Keratinocyte (primary cell): ENCODE results near the gene LIN7A. TPM values are rescaled to one million over a fixed set of nuclear protein-coding genes. Genes with fewer than 3 reads are reported as not detected.

Experiments used
- DNase-seq: peaks from one replicate; pipeline ENCODE4 v3.0.0-alpha.2; 2011; ENCODE audit warnings: low read depth, missing footprints, low spot score
- FAIRE-seq: peaks from 2 replicates; lab custom pipeline; 2011; peaks lifted over from hg19 to GRCh38; lab: Jason Lieb, UNC
- H2AFZ ChIP-seq: 2 replicates; pipeline ENCODE4 v1.6.0; 2012; ENCODE audit warnings: low read length, control low read depth, inconsistent platforms; ENCODE audit not compliant: control insufficient read depth
- H3K27ac ChIP-seq: 2 replicates; pipeline ENCODE4 v1.5.1; 2011; ENCODE audit warnings: low read length; ENCODE audit not compliant: control insufficient read depth, insufficient read depth
- H3K27me3 ChIP-seq: 3 replicates; pipeline ENCODE4 v1.6.0; 2011; ENCODE audit warnings: low read length; ENCODE audit not compliant: control insufficient read depth, insufficient read depth; ENCODE audit errors: extremely low read depth
- H3K36me3 ChIP-seq, 2 experiments: 2 replicates in 1 of 2; 3 replicates in 1 of 2; pipeline ENCODE4 v1.5.1; 2011; ENCODE audit warnings: low read length in 2 of 2, mild to moderate bottlenecking in 1 of 2; ENCODE audit not compliant: control insufficient read depth in 2 of 2, insufficient read depth in 2 of 2; ENCODE audit errors: extremely low read depth in 1 of 2
- H3K4me1 ChIP-seq: 3 replicates; pipeline ENCODE4 v1.5.1; 2011; ENCODE audit warnings: low read length; ENCODE audit not compliant: control insufficient read depth, insufficient read depth; ENCODE audit errors: extremely low read depth
- H3K4me2 ChIP-seq: 3 replicates; pipeline ENCODE4 v1.6.0; 2011; ENCODE audit warnings: low read depth, low read length; ENCODE audit not compliant: control insufficient read depth, insufficient read depth; ENCODE audit errors: extremely low read depth
- H3K4me3 ChIP-seq, 3 experiments: fragments of 200-600 bp in 1 of 3; sonication (generic) in 1 of 3; 2 replicates in 2 of 3; 3 replicates in 1 of 3; pipeline ENCODE4 v1.5.1; 2011 to 2016; ENCODE audit warnings: low read length in 3 of 3, mild to moderate bottlenecking in 3 of 3, control low read depth in 2 of 3, inconsistent platforms in 1 of 3, low read depth in 1 of 3, mixed read lengths in 1 of 3, mixed run types in 1 of 3, moderate library complexity in 1 of 3; ENCODE audit not compliant: control insufficient read depth in 2 of 3, insufficient read depth in 2 of 3; ENCODE audit errors: extremely low read depth in 1 of 3
- H3K79me2 ChIP-seq: 2 replicates; pipeline ENCODE4 v1.6.0; 2012; ENCODE audit warnings: low read length; ENCODE audit not compliant: control insufficient read depth, insufficient read depth
- H3K9ac ChIP-seq: 3 replicates; pipeline ENCODE4 v1.6.0; 2011; ENCODE audit warnings: low read length; ENCODE audit not compliant: control insufficient read depth, insufficient read depth; ENCODE audit errors: extremely low read depth
- H3K9me1 ChIP-seq: 3 replicates; pipeline ENCODE4 v1.6.0; 2011; ENCODE audit warnings: low read length; ENCODE audit not compliant: control insufficient read depth, insufficient read depth; ENCODE audit errors: extremely low read depth
- H3K9me3 ChIP-seq: 2 replicates; pipeline ENCODE4 v1.5.1; 2012; ENCODE audit warnings: low read depth, low read length; ENCODE audit not compliant: control insufficient read depth
- H4K20me1 ChIP-seq: 3 replicates; pipeline ENCODE4 v1.6.0; 2011; ENCODE audit warnings: low read length; ENCODE audit not compliant: control insufficient read depth, insufficient read depth; ENCODE audit errors: extremely low read depth
- EZH2 ChIP-seq: IDR thresholded peaks from one replicate; pipeline ENCODE4 v1.6.1; 2012; ENCODE audit warnings: inconsistent platforms, mild to moderate bottlenecking, low read length, moderate library complexity
- dilution Hi-C: fragments of 300-500 bp; cut with MboI; formaldehyde crosslinking; loops from one replicate; pipeline ENCODE4 v1.7.0; 2020; ENCODE audit warnings: low sequenced_read_pairs; ENCODE audit not compliant: extremely low pct_ligation_motif_present
- polyA plus RNA-seq, 5 experiments: library from polyadenylated mRNA; depleted of rRNA in 3 of 5; stranded (reverse) in 3 of 5; stranded (forward) in 1 of 5; unstranded in 1 of 5; fragments of >200 nt; gene quantifications; 1 replicate in 1 of 5; 2 replicates in 3 of 5; 3 replicates in 1 of 5; pipeline versions ENCODE4 v1.2.1 to v1.2.3, GENCODE V29; 2011 to 2012; ENCODE audit warnings: missing spikeins in 2 of 5, low read depth in 1 of 5, low replicate concordance in 1 of 5
- TF ChIP-seq, protein P1 (sequence below), 3 experiments: IDR thresholded peaks in 1 of 3; conservative IDR thresholded peaks in 1 of 3; optimal IDR thresholded peaks in 1 of 3; 2 replicates in 2 of 3; 3 replicates in 1 of 3; pipeline versions ENCODE3 to v1.5.1; 2011; ENCODE audit warnings: low read length in 3 of 3, mild to moderate bottlenecking in 3 of 3, moderate library complexity in 2 of 3, control low read depth in 1 of 3, inconsistent platforms in 1 of 3; ENCODE audit not compliant: insufficient read depth in 2 of 3; ENCODE audit errors: extremely low read depth in 1 of 3

Gene LIN7A
- polyA plus RNA-seq, 1 donor (not counting 4 experiments of a cell fraction or from before 2014, with no cell fraction given): not detected

GRCh38 chr12:80895240-80895639 is 42.5 kb downstream of the LIN7A start:
- FAIRE-seq (no peak), DNase-seq (no peak)
- no peaks in the 10 kb centered on the region for H3K79me2 ChIP-seq
- no peak overlapping the region for H3K4me2 ChIP-seq
- no peak overlapping the region for H3K9ac ChIP-seq
- H3K36me3 ChIP-seq: no peaks in the 10 kb centered on the region
- no peaks in the 10 kb centered on the region for H3K4me1 ChIP-seq
- no peaks in the 10 kb centered on the region for H3K9me1 ChIP-seq
- dilution Hi-C loops: no loop called here
- TF ChIP-seq, protein P1, sequence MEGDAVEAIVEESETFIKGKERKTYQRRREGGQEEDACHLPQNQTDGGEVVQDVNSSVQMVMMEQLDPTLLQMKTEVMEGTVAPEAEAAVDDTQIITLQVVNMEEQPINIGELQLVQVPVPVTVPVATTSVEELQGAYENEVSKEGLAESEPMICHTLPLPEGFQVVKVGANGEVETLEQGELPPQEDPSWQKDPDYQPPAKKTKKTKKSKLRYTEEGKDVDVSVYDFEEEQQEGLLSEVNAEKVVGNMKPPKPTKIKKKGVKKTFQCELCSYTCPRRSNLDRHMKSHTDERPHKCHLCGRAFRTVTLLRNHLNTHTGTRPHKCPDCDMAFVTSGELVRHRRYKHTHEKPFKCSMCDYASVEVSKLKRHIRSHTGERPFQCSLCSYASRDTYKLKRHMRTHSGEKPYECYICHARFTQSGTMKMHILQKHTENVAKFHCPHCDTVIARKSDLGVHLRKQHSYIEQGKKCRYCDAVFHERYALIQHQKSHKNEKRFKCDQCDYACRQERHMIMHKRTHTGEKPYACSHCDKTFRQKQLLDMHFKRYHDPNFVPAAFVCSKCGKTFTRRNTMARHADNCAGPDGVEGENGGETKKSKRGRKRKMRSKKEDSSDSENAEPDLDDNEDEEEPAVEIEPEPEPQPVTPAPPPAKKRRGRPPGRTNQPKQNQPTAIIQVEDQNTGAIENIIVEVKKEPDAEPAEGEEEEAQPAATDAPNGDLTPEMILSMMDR (optimal IDR thresholded peaks at IDR 0.05 in 1 of 3, IDR thresholded peaks at IDR 0.05 in 1 of 3, conservative IDR thresholded peaks at IDR 0.05 in 1 of 3; ENCODE audit: extremely low read depth in 1 of 3, insufficient read depth in 2 of 3, low read length in 3 of 3): no peak
- no peak for TF ChIP-seq EZH2
- H3K4me3 ChIP-seq: no peak overlapping the region
- no peak overlapping the region for H3K27ac ChIP-seq
- H3K9me3 ChIP-seq: no peaks in the 10 kb centered on the region
- H3K27me3 ChIP-seq: no peaks in the 10 kb centered on the region
- no peaks in the 10 kb centered on the region for H4K20me1 ChIP-seq
- H2AFZ ChIP-seq: no peak overlapping the region

DNA sequence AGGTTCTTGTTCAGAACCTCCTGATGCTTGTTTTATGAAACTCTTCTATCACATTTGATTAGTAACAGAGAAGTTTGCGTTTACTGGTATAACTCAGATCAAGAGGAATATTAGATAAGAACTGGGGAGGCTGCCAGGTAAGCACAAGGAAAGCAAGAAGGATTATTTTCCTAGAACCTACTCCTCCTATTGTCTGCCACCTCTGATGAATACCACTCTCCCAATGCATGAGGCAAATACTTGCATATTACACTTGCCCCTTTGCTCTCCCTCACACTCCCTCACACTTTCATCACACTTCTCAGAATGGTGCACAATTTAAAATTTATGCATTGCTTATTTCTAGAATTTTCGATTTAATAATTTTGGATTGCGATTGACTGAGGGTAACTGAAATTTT is 43.6 kb downstream of the LIN7A start:
- H2AFZ ChIP-seq: no peak overlapping the region
- no peak for DNase-seq
- no peak overlapping the region for H3K4me3 ChIP-seq
- H3K36me3 ChIP-seq: no peaks in the 10 kb centered on the region
- no peaks in the 10 kb centered on the region for H3K4me1 ChIP-seq
- H3K9ac ChIP-seq: no peak overlapping the region
- H3K79me2 ChIP-seq: no peaks in the 10 kb centered on the region
- TF ChIP-seq, protein P1 (optimal IDR thresholded peaks at IDR 0.05 in 1 of 3, IDR thresholded peaks at IDR 0.05 in 1 of 3, conservative IDR thresholded peaks at IDR 0.05 in 1 of 3; ENCODE audit: extremely low read depth in 1 of 3, insufficient read depth in 2 of 3, low read length in 3 of 3): no peak
- no peak for TF ChIP-seq EZH2
- no peak overlapping the region for H3K4me2 ChIP-seq
- FAIRE-seq: no peak
- no peaks in the 10 kb centered on the region for H3K9me1 ChIP-seq
- dilution Hi-C loops: no loop called here
- no peaks in the 10 kb centered on the region for H4K20me1 ChIP-seq
- H3K9me3 ChIP-seq: no peaks in the 10 kb centered on the region
- H3K27me3 ChIP-seq: no peaks in the 10 kb centered on the region
- no peak overlapping the region for H3K27ac ChIP-seq
